ENCODE measurements around the gene SYNE3. TPM values are rescaled to one million over a fixed set of nuclear protein-coding genes. Genes with fewer than 3 reads are reported as not detected.

Gene SYNE3
- total RNA-seq, 4 donors from 2014 or later, result 4.7 to 7.1 (median 5.1) TPM

GRCh38 chr14:95533391-95533821, 17.0 kb upstream of the SYNE3 start:
- in situ Hi-C loops (cut with MboI; ENCODE audit: low sequenced_read_pairs in 4 of 4) (loop anchor here in 3 of 4 donors (5.0 to 25.0 kb wide), 3 partner anchors 91 to 396 kb away; partner anchors contain the start of gene DICER1 (in 1 of the 3)), intact Hi-C loops (cut with DNase I; ENCODE audit: low total_unique reads) (loop anchor here (10.0 kb wide), 2 partner anchors 239 to 379 kb away; partner anchors contain the start of gene DICER1)
- Histone ChIP-seq H3K36me3 (no peaks in the 10 kb centered on the region), H3K27ac (peak overlapping the region; percentile 89 to 95 (median 92)), H3K27me3 (no peaks in the 10 kb centered on the region), H3K9me3 (no peaks in the 10 kb centered on the region), H3K4me1 (peaks cover 84 to 87% of the 10 kb centered on the region in 2 donors), H3K4me3 (peak overlapping the region; percentile 80 to 99 (median 94))
- DNase-seq (no peak), ATAC-seq (no peak)
- no peak for TF ChIP-seq CTCF (IDR thresholded peaks at IDR 0.05 in 4 of 5, conservative IDR thresholded peaks at IDR 0.05 in 1 of 5)
- no peak for TF ChIP-seq POLR2A (IDR thresholded peaks at IDR 0.05)

- intact Hi-C loops (cut with DNase I; ENCODE audit: low total_unique reads) (loop anchor here (10.0 kb wide), 2 partner anchors 237 to 377 kb away; partner anchors contain the start of gene DICER1), in situ Hi-C loops (cut with MboI; ENCODE audit: low sequenced_read_pairs in 4 of 4) (loop anchor here in 3 of 4 donors (5.0 to 25.0 kb wide), 3 partner anchors 90 to 395 kb away; partner anchors contain the start of gene DICER1 (in 1 of the 3))
- TF ChIP-seq CTCF (IDR thresholded peaks at IDR 0.05 in 4 of 5, conservative IDR thresholded peaks at IDR 0.05 in 1 of 5), result no peak
- no peak for TF ChIP-seq POLR2A (IDR thresholded peaks at IDR 0.05)
- Histone ChIP-seq H3K4me1 (peaks cover 82 to 84% of the 10 kb centered on the region in 2 donors), H3K36me3 (no peaks in the 10 kb centered on the region), H3K27me3 (no peaks in the 10 kb centered on the region), H3K9me3 (no peaks in the 10 kb centered on the region), H3K4me3 (peak overlapping the region in 1 of 4 donors; percentile 1), H3K27ac (no peak overlapping the region)
- DNase-seq, result no peak
- ATAC-seq, result no peak
Observed at GRCh38 chr14:95531969-95532368, 15.5 kb upstream of the SYNE3 start.

GRCh38 chr14:95531473-95531872, 15.0 kb upstream of the SYNE3 start:
- TF ChIP-seq POLR2A (IDR thresholded peaks at IDR 0.05), result no peak
- TF ChIP-seq CTCF (IDR thresholded peaks at IDR 0.05 in 4 of 5, conservative IDR thresholded peaks at IDR 0.05 in 1 of 5), result no peak
- intact Hi-C loops (cut with DNase I; ENCODE audit: low total_unique reads) (loop anchor here (10.0 kb wide), 2 partner anchors 237 to 377 kb away; partner anchors contain the start of gene DICER1), in situ Hi-C loops (cut with MboI; ENCODE audit: low sequenced_read_pairs in 4 of 4) (loop anchor here in 3 of 4 donors (5.0 to 25.0 kb wide), 3 partner anchors 89 to 394 kb away; partner anchors contain the start of gene DICER1 (in 1 of the 3))
- no peak for ATAC-seq
- H3K36me3 ChIP-seq, result no peaks in the 10 kb centered on the region
- no peaks in the 10 kb centered on the region for H3K9me3 ChIP-seq
- H3K4me1 ChIP-seq, result peaks cover 79 to 82% of the 10 kb centered on the region in 2 donors
- peak overlapping the region in 1 of 4 donors; percentile 13 for H3K27ac ChIP-seq
- DNase-seq, result no peak
- H3K27me3 ChIP-seq, result no peaks in the 10 kb centered on the region
- no peak overlapping the region for H3K4me3 ChIP-seq

GRCh38 chr14:95530473-95531276, 14.2 kb upstream of the SYNE3 start:
- in situ Hi-C loops (cut with MboI; ENCODE audit: low sequenced_read_pairs in 4 of 4) (loop anchor here in 3 of 4 donors (5.0 to 25.0 kb wide), 3 partner anchors 88 to 393 kb away; partner anchors contain the start of gene DICER1 (in 1 of the 3)), intact Hi-C loops (cut with DNase I; ENCODE audit: low total_unique reads) (loop anchor here (10.0 kb wide), 2 partner anchors 236 to 376 kb away; partner anchors contain the start of gene DICER1)
- TF ChIP-seq CTCF (IDR thresholded peaks at IDR 0.05 in 4 of 5, conservative IDR thresholded peaks at IDR 0.05 in 1 of 5), result no peak
- no peak for TF ChIP-seq POLR2A (IDR thresholded peaks at IDR 0.05)
- no peaks in the 10 kb centered on the region for H3K36me3 ChIP-seq
- peak overlapping the region in 2 of 4 donors; percentile 13 to 14 for H3K27ac ChIP-seq
- no peak for ATAC-seq
- no peak overlapping the region for H3K4me3 ChIP-seq
- no peak for DNase-seq
- peaks cover 71 to 78% of the 10 kb centered on the region in 2 donors for H3K4me1 ChIP-seq
- no peaks in the 10 kb centered on the region for H3K27me3 ChIP-seq
- H3K9me3 ChIP-seq, result no peaks in the 10 kb centered on the region

Measured in gastrocnemius medialis (tissue), 4 donors.